Transverse colon (tissue), 4 donors: ENCODE data around the gene PSMC1.

ENCODE experiments used
- CTCF ChIP-seq, 5 experiments: fragments of 200-600 bp in 3 of 5; fragments of 450-650 bp in 2 of 5; sonication (generic) in 3 of 5; IDR thresholded peaks; 1 replicate in 2 of 5; 2 replicates in 3 of 5; pipeline ENCODE4 v1.5.1; 2016 to 2017; ENCODE audit warnings: antibody characterized with exemption in 5 of 5, inconsistent platforms in 3 of 5, mild to moderate bottlenecking in 2 of 5, moderate library complexity in 1 of 5
- POLR2A ChIP-seq: fragments of 450-650 bp; IDR thresholded peaks from one replicate; pipeline ENCODE4 v1.6.1; 2016; ENCODE audit warnings: antibody characterized with exemption, mild to moderate bottlenecking, moderate library complexity
- POLR2AphosphoS5 ChIP-seq, 3 donors: sonication (generic); formaldehyde crosslinking; IDR thresholded peaks; one replicate each; pipeline ENCODE4 v1.6.1; 2016; ENCODE audit warnings: antibody characterized with exemption in 3 of 3

GRCh38 chr14:90274808-90275457 is 18.6 kb downstream of the PSMC1 start:
- TF ChIP-seq CTCF (IDR thresholded peaks at IDR 0.05) (no peak), POLR2AphosphoS5 (IDR thresholded peaks at IDR 0.05) (no peak), POLR2A (no peak)
